ENCODE results near the gene QDPR. TPM values are rescaled to one million over a fixed set of nuclear protein-coding genes. Genes with fewer than 3 reads are reported as not detected.

QDPR gene
- 10 to 100 TPM; 40.0 to 43.0 TPM for total RNA-seq
- polyA plus RNA-seq (ENCODE audit: insufficient read length in 6 of 6) = 10 to 100 TPM; 36.6 to 51.2 (median 46.8) TPM
- long read RNA-seq, donor 1, transcript QDPR-201 (7 exons, 1,648 nt) = major isoform, 40 of 62 reads
- long read RNA-seq, donor 1, transcript QDPR-205 (6 exons, 1,374 nt) = minor isoform, 5 of 62 reads
- long read RNA-seq, donor 1, partial matches to known transcripts = 5 of 62 reads
- long read RNA-seq, donor 1, other reads (novel, unspliced or antisense) = 6 of 62 reads
- long read RNA-seq, donor 2, transcript QDPR-201 (7 exons, 1,648 nt) = major isoform, 27 of 39 reads
- long read RNA-seq, donor 2, partial matches to known transcripts = 6 of 39 reads
- long read RNA-seq, donor 2, other reads (novel, unspliced or antisense) = 0 of 39 reads
- long read RNA-seq, donor 3, transcript QDPR-201 (7 exons, 1,648 nt) = major isoform, 16 of 23 reads
- long read RNA-seq, donor 3, partial matches to known transcripts = 0 of 23 reads
- long read RNA-seq, donor 3, other reads (novel, unspliced or antisense) = 0 of 23 reads
- long read RNA-seq, donor 4, transcript QDPR-201 (7 exons, 1,648 nt) = major isoform, 79 of 100 reads
- long read RNA-seq, donor 4, transcript QDPR-202 (6 exons, 1,278 nt) = minor isoform, 7 of 100 reads
- long read RNA-seq, donor 4, partial matches to known transcripts = 5 of 100 reads
- long read RNA-seq, donor 4, other reads (novel, unspliced or antisense) = 5 of 100 reads
- long read RNA-seq, donor 5, transcript QDPR-201 (7 exons, 1,648 nt) = major isoform, 23 of 33 reads
- long read RNA-seq, donor 5, transcript QDPR-202 (6 exons, 1,278 nt) = minor isoform, 5 of 33 reads
- long read RNA-seq, donor 5, partial matches to known transcripts = 0 of 33 reads
- long read RNA-seq, donor 5, other reads (novel, unspliced or antisense) = 0 of 33 reads
- long read RNA-seq, donor 6, transcript QDPR-201 (7 exons, 1,648 nt) = major isoform, 16 of 21 reads
- long read RNA-seq, donor 6, partial matches to known transcripts = 0 of 21 reads
- long read RNA-seq, donor 6, other reads (novel, unspliced or antisense) = 0 of 21 reads
- long read RNA-seq, donor 7, transcript QDPR-201 (7 exons, 1,648 nt) = major isoform, 15 of 17 reads
- long read RNA-seq, donor 7, partial matches to known transcripts = 0 of 17 reads
- long read RNA-seq, donor 7, other reads (novel, unspliced or antisense) = 0 of 17 reads
- long read RNA-seq, donor 8, transcript QDPR-201 (7 exons, 1,648 nt) = major isoform, 16 of 26 reads
- long read RNA-seq, donor 8, partial matches to known transcripts = 0 of 26 reads
- long read RNA-seq, donor 8, other reads (novel, unspliced or antisense) = 5 of 26 reads
- long read RNA-seq, donor 9 = 0 reads
- long read RNA-seq, donor 10, transcript QDPR-205 (6 exons, 1,374 nt) = minor isoform, 6 of 130 reads
- long read RNA-seq, donor 10, transcript QDPR-202 (6 exons, 1,278 nt) = minor isoform, 11 of 130 reads
- long read RNA-seq, donor 10, transcript QDPR-201 (7 exons, 1,648 nt) = major isoform, 103 of 130 reads
- long read RNA-seq, donor 10, partial matches to known transcripts = 0 of 130 reads
- long read RNA-seq, donor 10, other reads (novel, unspliced or antisense) = 8 of 130 reads
- long read RNA-seq, donor 11, transcript QDPR-201 (7 exons, 1,648 nt) = major isoform, 46 of 72 reads
- long read RNA-seq, donor 11, partial matches to known transcripts = 6 of 72 reads
- long read RNA-seq, donor 11, other reads (novel, unspliced or antisense) = 10 of 72 reads
- long read RNA-seq, donor 12, transcript QDPR-201 (7 exons, 1,648 nt) = major isoform, 25 of 30 reads
- long read RNA-seq, donor 12, partial matches to known transcripts = 0 of 30 reads
- long read RNA-seq, donor 12, other reads (novel, unspliced or antisense) = 0 of 30 reads

DNA sequence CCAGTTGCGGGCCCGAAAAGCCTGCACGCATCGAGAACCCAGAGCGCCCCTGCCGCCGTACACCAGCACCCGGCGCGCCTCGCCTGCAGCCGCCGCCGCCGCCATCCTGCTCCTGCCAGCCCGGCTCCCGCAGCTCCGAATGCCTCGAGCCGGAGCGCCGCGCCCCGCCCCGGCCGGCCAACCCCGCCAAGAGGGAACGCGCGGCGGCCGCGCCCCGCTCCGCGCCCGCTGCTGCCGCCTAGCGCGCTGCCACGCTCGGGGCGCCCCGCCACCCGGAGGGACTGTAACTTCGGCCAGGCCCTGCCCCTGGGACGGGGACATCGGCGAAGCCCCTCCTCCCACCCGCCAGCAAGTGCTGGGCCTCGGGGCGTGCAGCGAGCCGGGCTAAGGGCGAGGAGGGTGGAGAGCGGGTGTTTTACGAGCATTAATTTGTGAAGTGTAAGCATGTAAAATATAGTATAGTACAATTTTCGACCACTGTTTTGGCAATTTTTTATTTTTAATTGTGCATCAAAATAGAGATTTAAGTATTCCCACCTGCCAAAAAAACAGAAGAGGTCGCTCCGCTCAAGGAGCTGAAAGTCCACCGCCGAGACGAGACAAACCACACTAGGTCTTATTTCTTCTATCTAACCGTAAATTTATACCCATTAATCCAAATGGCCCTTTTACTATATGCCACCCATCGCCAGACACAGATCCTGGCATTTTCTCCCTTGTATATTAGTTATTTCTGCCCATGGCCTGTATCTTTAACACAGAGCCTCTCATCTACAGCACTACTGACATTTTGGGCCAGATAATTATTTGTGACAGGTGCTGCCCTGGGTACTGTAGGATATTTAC lies at the start of gene QDPR:
QDPR (minus strand) TSS at position 141 of the 846 bp plus-strand sequence; CDS start at position 105, 36 bp downstream.
- TF ChIP-seq, protein P1, sequence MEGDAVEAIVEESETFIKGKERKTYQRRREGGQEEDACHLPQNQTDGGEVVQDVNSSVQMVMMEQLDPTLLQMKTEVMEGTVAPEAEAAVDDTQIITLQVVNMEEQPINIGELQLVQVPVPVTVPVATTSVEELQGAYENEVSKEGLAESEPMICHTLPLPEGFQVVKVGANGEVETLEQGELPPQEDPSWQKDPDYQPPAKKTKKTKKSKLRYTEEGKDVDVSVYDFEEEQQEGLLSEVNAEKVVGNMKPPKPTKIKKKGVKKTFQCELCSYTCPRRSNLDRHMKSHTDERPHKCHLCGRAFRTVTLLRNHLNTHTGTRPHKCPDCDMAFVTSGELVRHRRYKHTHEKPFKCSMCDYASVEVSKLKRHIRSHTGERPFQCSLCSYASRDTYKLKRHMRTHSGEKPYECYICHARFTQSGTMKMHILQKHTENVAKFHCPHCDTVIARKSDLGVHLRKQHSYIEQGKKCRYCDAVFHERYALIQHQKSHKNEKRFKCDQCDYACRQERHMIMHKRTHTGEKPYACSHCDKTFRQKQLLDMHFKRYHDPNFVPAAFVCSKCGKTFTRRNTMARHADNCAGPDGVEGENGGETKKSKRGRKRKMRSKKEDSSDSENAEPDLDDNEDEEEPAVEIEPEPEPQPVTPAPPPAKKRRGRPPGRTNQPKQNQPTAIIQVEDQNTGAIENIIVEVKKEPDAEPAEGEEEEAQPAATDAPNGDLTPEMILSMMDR (IDR thresholded peaks at IDR 0.05) = peak in 1 of 2 donors; percentile 33
- Histone ChIP-seq H3K4me3 (peak within 1 kb of the TSS; percentile 64 to 77), H3K27me3 (no peaks in the 10 kb centered on the region), H3K27ac (peak within 1 kb of the TSS; percentile 51 to 76), H3K36me3 (peaks cover 0 to 22% of the 10 kb centered on the region in 2 donors), H3K9me3 (no peaks in the 10 kb centered on the region), H3K4me1 (peaks cover 6 to 27% of the 10 kb centered on the region in 2 donors)
- peak; percentile 64 to 97 (median 82) for DNase-seq
- peak; percentile 94 for ATAC-seq
- intact Hi-C loops (cut with DNase I) = no loop called here

DNA sequence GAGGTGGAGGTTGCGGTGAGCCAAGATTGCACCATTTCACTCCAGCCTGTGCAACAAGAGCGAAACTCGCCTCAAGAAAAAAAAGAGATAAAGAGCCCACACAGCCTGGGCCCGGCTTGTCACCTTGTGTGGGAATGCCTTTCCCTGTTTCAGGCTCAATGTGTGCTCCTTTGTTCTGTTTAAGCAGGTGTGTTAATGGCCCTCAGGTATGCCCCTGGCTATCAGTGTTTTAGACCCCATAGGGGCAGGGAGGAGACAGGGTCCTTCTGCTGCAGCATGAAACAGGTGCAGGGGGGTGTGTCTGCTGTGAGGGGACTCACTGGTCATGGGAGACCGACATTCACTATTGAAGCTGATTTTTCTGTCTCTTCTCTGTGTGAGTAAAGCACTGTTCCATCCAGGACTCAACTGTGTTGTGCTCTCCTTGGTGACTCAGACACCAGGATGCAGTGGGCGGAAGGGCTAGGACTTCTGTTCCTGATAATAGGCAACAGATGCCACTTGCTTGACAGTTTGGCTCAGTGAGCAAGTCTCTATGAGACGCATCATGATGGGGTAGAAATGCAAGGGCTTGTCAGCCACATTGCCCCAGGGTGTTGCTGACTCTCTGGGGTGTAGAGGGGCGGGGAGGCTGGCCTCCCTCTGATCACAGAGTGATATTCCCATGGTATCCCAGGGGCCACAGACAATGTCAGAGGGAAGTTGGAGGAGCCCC lies 49.5 kb upstream of the QDPR start:
- DNase-seq (no peak), ATAC-seq (no peak)
- no peaks in the 10 kb centered on the region for H3K36me3 ChIP-seq
- no peaks in the 10 kb centered on the region for H3K9me3 ChIP-seq
- intact Hi-C loops (cut with DNase I) = no loop called here
- TF ChIP-seq, protein P1 (IDR thresholded peaks at IDR 0.05) = no peak
- H3K4me3 ChIP-seq = no peak overlapping the region
- no peak overlapping the region for H3K27ac ChIP-seq
- H3K27me3 ChIP-seq = no peaks in the 10 kb centered on the region
- H3K4me1 ChIP-seq = no peaks in the 10 kb centered on the region

DNA sequence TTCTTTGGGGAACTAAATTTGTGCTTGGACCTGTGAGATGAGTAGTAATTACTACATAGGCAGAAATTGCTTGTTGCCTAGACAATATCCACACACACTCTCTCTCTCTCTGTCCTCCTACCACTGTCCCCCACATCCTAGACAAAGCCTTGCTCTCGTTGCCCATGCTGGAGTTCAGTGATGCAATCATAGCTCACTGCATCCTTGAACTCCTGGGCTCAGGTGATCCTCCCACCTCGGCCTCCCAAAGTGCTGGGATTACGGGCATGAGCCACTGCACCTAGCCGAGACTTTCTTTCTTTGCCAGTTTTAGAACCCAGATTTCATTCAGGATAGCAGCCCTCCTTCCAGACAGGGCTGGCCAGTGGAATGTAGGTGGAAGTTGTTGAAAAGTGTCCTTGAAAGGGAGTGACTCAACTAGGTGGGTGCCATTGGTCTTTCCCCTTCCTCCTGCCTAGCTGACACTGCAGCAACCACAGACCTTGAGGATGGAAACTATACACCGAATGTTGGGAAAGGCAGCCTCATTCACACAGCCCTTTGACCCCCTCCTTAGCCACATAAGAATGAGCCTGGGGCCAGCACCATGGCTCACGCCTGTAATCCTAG lies 48.3 kb upstream of the QDPR start:
- intact Hi-C loops (cut with DNase I) = no loop called here
- DNase-seq = no peak

More for the DNA sequence above, 48.3 kb upstream of the QDPR start:
- no peak for ATAC-seq
- no peak overlapping the region for H3K4me3 ChIP-seq
- H3K4me1 ChIP-seq = no peaks in the 10 kb centered on the region
- no peaks in the 10 kb centered on the region for H3K36me3 ChIP-seq
- TF ChIP-seq, protein P1 (IDR thresholded peaks at IDR 0.05) = no peak
- no peaks in the 10 kb centered on the region for H3K9me3 ChIP-seq
- H3K27ac ChIP-seq = no peak overlapping the region
- no peaks in the 10 kb centered on the region for H3K27me3 ChIP-seq
